Left ventricle myocardium inferior (tissue), 1 donor: Measurements from ENCODE around the gene CORO2B. TPM values are rescaled to one million over a fixed set of nuclear protein-coding genes. Genes with fewer than 3 reads are reported as not detected.

ENCODE experiments used
- DNase-seq: peaks from one replicate; pipeline ENCODE4 v3.0.0-alpha.2; 2020
- H3K27ac ChIP-seq: fragments of 200-600 bp; replicated peaks from 2 replicates; pipeline ENCODE4 v1.8.0; 2021
- H3K27me3 ChIP-seq: fragments of 200-600 bp; 2 replicates; pipeline ENCODE4 v1.8.0; 2021; ENCODE audit warnings: low read depth
- H3K36me3 ChIP-seq: fragments of 200-600 bp; 2 replicates; pipeline ENCODE4 v1.8.0; 2021
- H3K4me1 ChIP-seq: fragments of 200-600 bp; 2 replicates; pipeline ENCODE4 v1.8.0; 2021
- H3K4me3 ChIP-seq: fragments of 200-600 bp; 2 replicates; pipeline ENCODE4 v1.8.0; 2021; ENCODE audit warnings: mild to moderate bottlenecking, moderate library complexity
- H3K9me3 ChIP-seq: fragments of 200-600 bp; replicated peaks from 2 replicates; pipeline ENCODE4 v1.8.0; 2021
- CTCF ChIP-seq: fragments of 200-600 bp; IDR thresholded peaks from 2 replicates; pipeline ENCODE4 v1.8.0; 2021; ENCODE audit warnings: antibody characterized with exemption, mild to moderate bottlenecking, borderline replicate concordance
- intact Hi-C: fragments of 100-400 bp; cut with micrococcal nuclease; formaldehyde crosslinking; loops from one replicate; pipeline ENCODE4 v1.11.0; 2022
- total RNA-seq: library from RNA; stranded (reverse); fragmentation: NEBNext Ultra II Directional; extraction: Animal tissue kit (Norgen Biotek cat#: 25700); gene quantifications from one replicate; pipeline ENCODE4 v1.2.1, GENCODE V29; 2021
- donor health status: DM: no; HTN: yes; CAD: no; lungs with severe emphysema.

CORO2B gene
- total RNA-seq, 1 donor from 2014 or later, result 5.0 TPM

GRCh38 chr15:68627995-68628394 lies 49.2 kb downstream of the CORO2B start:
- no peak for TF ChIP-seq CTCF
- H3K9me3 ChIP-seq, result no peaks in the 10 kb centered on the region
- DNase-seq, result no peak
- H3K27ac ChIP-seq, result no peak overlapping the region
- intact Hi-C loops, result no loop called here
- no peak overlapping the region for H3K4me3 ChIP-seq
- no peaks in the 10 kb centered on the region for H3K27me3 ChIP-seq
- H3K4me1 ChIP-seq, result peaks cover 44% of the 10 kb centered on the region
- H3K36me3 ChIP-seq, result no peaks in the 10 kb centered on the region

GRCh38 chr15:68629519-68630210 lies 50.9 kb downstream of the CORO2B start:
- Histone ChIP-seq H3K4me1 (peaks cover 51% of the 10 kb centered on the region), H3K27ac (no peak overlapping the region), H3K4me3 (no peak overlapping the region), H3K36me3 (no peaks in the 10 kb centered on the region), H3K27me3 (no peaks in the 10 kb centered on the region), H3K9me3 (no peaks in the 10 kb centered on the region)
- intact Hi-C loops, result no loop called here
- DNase-seq, result no peak
- no peak for TF ChIP-seq CTCF

GRCh38 chr15:68630211-68630555 lies 51.4 kb downstream of the CORO2B start:
- no peak for DNase-seq
- H3K27ac ChIP-seq, result no peak overlapping the region
- no peak overlapping the region for H3K4me3 ChIP-seq
- peaks cover 56% of the 10 kb centered on the region for H3K4me1 ChIP-seq
- H3K27me3 ChIP-seq, result no peaks in the 10 kb centered on the region
- no peak for TF ChIP-seq CTCF
- H3K9me3 ChIP-seq, result no peaks in the 10 kb centered on the region
- H3K36me3 ChIP-seq, result no peaks in the 10 kb centered on the region
- intact Hi-C loops, result no loop called here

- Histone ChIP-seq H3K36me3 (no peaks in the 10 kb centered on the region), H3K27ac (no peak overlapping the region), H3K4me3 (no peak overlapping the region), H3K27me3 (no peaks in the 10 kb centered on the region), H3K4me1 (peaks cover 63% of the 10 kb centered on the region), H3K9me3 (no peaks in the 10 kb centered on the region)
- DNase-seq, result no peak
- peak; percentile 15 for TF ChIP-seq CTCF
- intact Hi-C loops, result no loop called here
Measured at GRCh38 chr15:68630836-68631235, 52.0 kb downstream of the CORO2B start.

GRCh38 chr15:68631601-68632051 lies 52.8 kb downstream of the CORO2B start:
- peaks cover 71% of the 10 kb centered on the region for H3K4me1 ChIP-seq
- DNase-seq, result no peak
- no peak overlapping the region for H3K4me3 ChIP-seq
- no peaks in the 10 kb centered on the region for H3K36me3 ChIP-seq
- intact Hi-C loops, result no loop called here
- no peaks in the 10 kb centered on the region for H3K9me3 ChIP-seq
- H3K27ac ChIP-seq, result peak overlapping the region; percentile 39
- no peaks in the 10 kb centered on the region for H3K27me3 ChIP-seq
- peak; percentile 44 for TF ChIP-seq CTCF
